HG02571 (cell line): Measurements from ENCODE around the gene POU4F2.
"Not testable (repeated sequence)": the region's sequence is repeated elsewhere in the genome, so short reads cannot be mapped to it uniquely, and the experiment has no call there.

Experiments
- ATAC-seq: cut with Tn5 transposase; IDR thresholded peaks from one replicate; pipeline ENCODE4 v1.9.1; 2021; ENCODE audit warnings: mild to moderate bottlenecking, moderate library complexity; ENCODE audit not compliant: unreplicated experiment

POU4F2 gene

GRCh38 chr4:146654687-146655520, 16.2 kb downstream of the POU4F2 start:
- no peak for ATAC-seq

GRCh38 chr4:146655521-146655856, 16.8 kb downstream of the POU4F2 start:
- no peak for ATAC-seq

- ATAC-seq = no peak
These were observed 22.7 kb downstream of the POU4F2 start for GRCh38 chr4:146661367-146661766.

GRCh38 chr4:146663968-146664311, 25.2 kb downstream of the POU4F2 start:
- ATAC-seq = not testable (repeated sequence)

GRCh38 chr4:146674829-146675570, 36.3 kb downstream of the POU4F2 start:
- no peak for ATAC-seq
